ENCODE measurements around the gene NACC2.

DNA sequence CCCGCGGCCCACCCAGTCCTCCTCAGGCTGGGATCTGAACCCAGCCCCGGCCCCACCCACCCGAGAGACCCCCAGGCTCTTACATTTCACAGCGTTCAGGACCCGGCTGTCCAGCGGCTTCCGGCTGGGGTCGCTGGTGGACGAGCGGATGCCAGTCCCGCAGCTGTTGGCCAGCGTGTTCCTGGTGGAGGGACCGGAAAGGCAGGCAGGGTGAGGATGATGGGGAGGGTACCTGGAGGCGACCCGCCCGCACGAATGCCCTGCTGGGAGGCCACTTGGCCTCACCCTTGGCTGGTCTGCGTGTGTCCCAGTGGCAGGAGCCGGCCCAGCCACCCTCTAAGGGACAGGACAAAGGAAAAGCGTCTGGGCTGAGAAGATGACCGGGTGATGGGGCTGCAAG lies 82.0 kb downstream of the NACC2 start:
- TF ChIP-seq, protein P1, sequence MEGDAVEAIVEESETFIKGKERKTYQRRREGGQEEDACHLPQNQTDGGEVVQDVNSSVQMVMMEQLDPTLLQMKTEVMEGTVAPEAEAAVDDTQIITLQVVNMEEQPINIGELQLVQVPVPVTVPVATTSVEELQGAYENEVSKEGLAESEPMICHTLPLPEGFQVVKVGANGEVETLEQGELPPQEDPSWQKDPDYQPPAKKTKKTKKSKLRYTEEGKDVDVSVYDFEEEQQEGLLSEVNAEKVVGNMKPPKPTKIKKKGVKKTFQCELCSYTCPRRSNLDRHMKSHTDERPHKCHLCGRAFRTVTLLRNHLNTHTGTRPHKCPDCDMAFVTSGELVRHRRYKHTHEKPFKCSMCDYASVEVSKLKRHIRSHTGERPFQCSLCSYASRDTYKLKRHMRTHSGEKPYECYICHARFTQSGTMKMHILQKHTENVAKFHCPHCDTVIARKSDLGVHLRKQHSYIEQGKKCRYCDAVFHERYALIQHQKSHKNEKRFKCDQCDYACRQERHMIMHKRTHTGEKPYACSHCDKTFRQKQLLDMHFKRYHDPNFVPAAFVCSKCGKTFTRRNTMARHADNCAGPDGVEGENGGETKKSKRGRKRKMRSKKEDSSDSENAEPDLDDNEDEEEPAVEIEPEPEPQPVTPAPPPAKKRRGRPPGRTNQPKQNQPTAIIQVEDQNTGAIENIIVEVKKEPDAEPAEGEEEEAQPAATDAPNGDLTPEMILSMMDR (IDR thresholded peaks at IDR 0.05): no peak
- no peak for TF ChIP-seq POLR2A (IDR thresholded peaks at IDR 0.05)

Measured in ovary (tissue), 3 donors.